Naive B cell (primary cell): ENCODE data around the gene TTLL11. TPM values are rescaled to one million over a fixed set of nuclear protein-coding genes. Genes with fewer than 3 reads are reported as not detected.

ENCODE experiments used
- ATAC-seq, 2 donors: fragments of 150-1000 bp; cut with Tn5 transposase; 2 replicates each; pipeline ENCODE4 v1.10.0; 2021; ENCODE audit warnings: low read depth in 2 of 2, mild to moderate bottlenecking in 2 of 2, moderate library complexity in 2 of 2
- DNase-seq: peaks from one replicate; pipeline ENCODE4 v3.0.0; 2022
- H3K27ac Mint-ChIP-seq, 6 donors: one replicate each; pipeline ENCODE4 v1.8.0; 2020 to 2022; ENCODE audit warnings: mild to moderate bottlenecking in 6 of 6, mixed read lengths in 6 of 6, moderate library complexity in 5 of 6, inconsistent platforms in 2 of 6
- H3K27me3 Mint-ChIP-seq, 3 donors: one replicate each; pipeline ENCODE4 v1.8.0; 2021 to 2022; ENCODE audit warnings: mixed read lengths in 3 of 3, mild to moderate bottlenecking in 1 of 3
- H3K36me3 Mint-ChIP-seq, 2 donors: one replicate each; pipeline ENCODE4 v1.8.0; 2020 to 2022; ENCODE audit warnings: mixed read lengths in 2 of 2, inconsistent platforms in 1 of 2, mild to moderate bottlenecking in 1 of 2
- H3K4me1 Mint-ChIP-seq, 3 donors: one replicate each; pipeline ENCODE4 v1.8.0; 2020 to 2022; ENCODE audit warnings: mixed read lengths in 3 of 3, inconsistent platforms in 1 of 3, mild to moderate bottlenecking in 1 of 3, moderate library complexity in 1 of 3
- H3K4me3 Mint-ChIP-seq, 8 donors: one replicate each; pipeline ENCODE4 v1.8.0; 2020 to 2022; ENCODE audit warnings: mild to moderate bottlenecking in 8 of 8, mixed read lengths in 8 of 8, moderate library complexity in 8 of 8, inconsistent platforms in 2 of 8
- H3K9me3 Mint-ChIP-seq, 7 donors: one replicate each; pipeline ENCODE4 v1.8.0; 2020 to 2022; ENCODE audit warnings: mixed read lengths in 7 of 7, mild to moderate bottlenecking in 5 of 7, inconsistent platforms in 2 of 7, moderate library complexity in 1 of 7
- polyA plus RNA-seq, 6 donors: library from polyadenylated mRNA; unstranded; fragments of 300-500 nt; fragmentation: Illumina TruSeq; gene quantifications; one replicate each; pipeline ENCODE4 v1.2.3, GENCODE V29; 2021; ENCODE audit warnings: low read depth in 6 of 6

The TTLL11 gene
- polyA plus RNA-seq, 6 donors from 2014 or later, result 3.3 to 10.9 (median 5.1) TPM

- peak overlapping the region in 1 of 6 donors; percentile 2 for H3K27ac Mint-ChIP-seq
- DNase-seq (no peak), ATAC-seq (no peak)
- H3K4me1 Mint-ChIP-seq, result no peaks in the 10 kb centered on the region
- H3K4me3 Mint-ChIP-seq, result peak overlapping the region in 1 of 8 donors; percentile 12
- no peaks in the 10 kb centered on the region for H3K36me3 Mint-ChIP-seq
- H3K9me3 Mint-ChIP-seq, result peaks cover 0 to 4% (median 0%) of the 10 kb centered on the region in 7 donors
- peaks cover 0 to 4% (median 0%) of the 10 kb centered on the region in 3 donors for H3K27me3 Mint-ChIP-seq
These were observed 202.4 kb downstream of the TTLL11 start for GRCh38 chr9:121890746-121891145.

- no peak for DNase-seq
- no peaks in the 10 kb centered on the region for H3K36me3 Mint-ChIP-seq
- H3K4me3 Mint-ChIP-seq, result no peak overlapping the region
- H3K9me3 Mint-ChIP-seq, result peaks cover 0 to 4% (median 0%) of the 10 kb centered on the region in 7 donors
- H3K27me3 Mint-ChIP-seq, result peaks cover 0 to 4% (median 0%) of the 10 kb centered on the region in 3 donors
- no peaks in the 10 kb centered on the region for H3K4me1 Mint-ChIP-seq
- H3K27ac Mint-ChIP-seq, result peak overlapping the region in 1 of 6 donors; percentile 0
- ATAC-seq, result no peak
These were observed 203.0 kb downstream of the TTLL11 start for GRCh38 chr9:121889990-121890563.

GRCh38 chr9:121888438-121888775 is 204.7 kb downstream of the TTLL11 start:
- no peak for ATAC-seq
- Mint-ChIP-seq H3K4me3 (no peak overlapping the region), H3K36me3 (no peaks in the 10 kb centered on the region), H3K27me3 (peaks cover 0 to 4% (median 0%) of the 10 kb centered on the region in 3 donors), H3K9me3 (no peaks in the 10 kb centered on the region), H3K4me1 (peaks cover 0 to 9% (median 0%) of the 10 kb centered on the region in 3 donors), H3K27ac (no peak overlapping the region)
- no peak for DNase-seq

GRCh38 chr9:121887553-121888437 is 205.3 kb downstream of the TTLL11 start:
- Mint-ChIP-seq H3K9me3 (no peaks in the 10 kb centered on the region), H3K36me3 (no peaks in the 10 kb centered on the region), H3K4me1 (peaks cover 0 to 9% (median 0%) of the 10 kb centered on the region in 3 donors), H3K27me3 (peaks cover 0 to 4% (median 0%) of the 10 kb centered on the region in 3 donors), H3K27ac (no peak overlapping the region), H3K4me3 (no peak overlapping the region)
- no peak for DNase-seq
- no peak for ATAC-seq

GRCh38 chr9:121886759-121887485 is 206.2 kb downstream of the TTLL11 start:
- H3K27me3 Mint-ChIP-seq, result peaks cover 0 to 4% (median 0%) of the 10 kb centered on the region in 3 donors
- H3K36me3 Mint-ChIP-seq, result no peaks in the 10 kb centered on the region
- H3K4me3 Mint-ChIP-seq, result no peak overlapping the region
- H3K27ac Mint-ChIP-seq, result no peak overlapping the region
- H3K4me1 Mint-ChIP-seq, result peaks cover 0 to 12% (median 0%) of the 10 kb centered on the region in 3 donors
- no peaks in the 10 kb centered on the region for H3K9me3 Mint-ChIP-seq
- ATAC-seq (no peak), DNase-seq (no peak)

- no peak for ATAC-seq
- Mint-ChIP-seq H3K27me3 (peaks cover 0 to 4% (median 0%) of the 10 kb centered on the region in 3 donors), H3K4me3 (no peak overlapping the region), H3K9me3 (no peaks in the 10 kb centered on the region), H3K4me1 (peaks cover 0 to 12% (median 0%) of the 10 kb centered on the region in 3 donors), H3K36me3 (no peaks in the 10 kb centered on the region), H3K27ac (peak overlapping the region in 1 of 6 donors; percentile 4)
- no peak for DNase-seq
These were observed 207.7 kb downstream of the TTLL11 start for GRCh38 chr9:121885345-121885901.

GRCh38 chr9:121884057-121884541 is 209.0 kb downstream of the TTLL11 start:
- Mint-ChIP-seq H3K9me3 (no peaks in the 10 kb centered on the region), H3K4me1 (peaks cover 0 to 12% (median 0%) of the 10 kb centered on the region in 3 donors), H3K27ac (no peak overlapping the region), H3K27me3 (no peaks in the 10 kb centered on the region), H3K36me3 (no peaks in the 10 kb centered on the region), H3K4me3 (no peak overlapping the region)
- ATAC-seq, result no peak
- DNase-seq, result no peak

GRCh38 chr9:121883281-121884056 is 209.6 kb downstream of the TTLL11 start:
- H3K4me3 Mint-ChIP-seq, result no peak overlapping the region
- no peak overlapping the region for H3K27ac Mint-ChIP-seq
- H3K9me3 Mint-ChIP-seq, result no peaks in the 10 kb centered on the region
- DNase-seq (no peak), ATAC-seq (no peak)
- peaks cover 0 to 12% (median 0%) of the 10 kb centered on the region in 3 donors for H3K4me1 Mint-ChIP-seq
- H3K36me3 Mint-ChIP-seq, result no peaks in the 10 kb centered on the region
- no peaks in the 10 kb centered on the region for H3K27me3 Mint-ChIP-seq

GRCh38 chr9:121881920-121882500 is 211.1 kb downstream of the TTLL11 start:
- DNase-seq (no peak), ATAC-seq (no peak)
- Mint-ChIP-seq H3K27me3 (no peaks in the 10 kb centered on the region), H3K36me3 (no peaks in the 10 kb centered on the region), H3K4me3 (no peak overlapping the region), H3K27ac (no peak overlapping the region), H3K4me1 (peaks cover 0 to 12% (median 0%) of the 10 kb centered on the region in 3 donors), H3K9me3 (no peaks in the 10 kb centered on the region)

GRCh38 chr9:121880343-121880898 is 212.7 kb downstream of the TTLL11 start:
- no peak for DNase-seq
- no peaks in the 10 kb centered on the region for H3K36me3 Mint-ChIP-seq
- H3K4me3 Mint-ChIP-seq, result no peak overlapping the region
- H3K27me3 Mint-ChIP-seq, result no peaks in the 10 kb centered on the region
- no peaks in the 10 kb centered on the region for H3K9me3 Mint-ChIP-seq
- no peak for ATAC-seq
- H3K27ac Mint-ChIP-seq, result no peak overlapping the region
- H3K4me1 Mint-ChIP-seq, result peaks cover 0 to 12% (median 0%) of the 10 kb centered on the region in 3 donors

GRCh38 chr9:121878271-121878822 is 214.8 kb downstream of the TTLL11 start:
- no peaks in the 10 kb centered on the region for H3K9me3 Mint-ChIP-seq
- H3K27ac Mint-ChIP-seq, result no peak overlapping the region
- H3K36me3 Mint-ChIP-seq, result no peaks in the 10 kb centered on the region
- no peak for DNase-seq
- no peak for ATAC-seq
- H3K27me3 Mint-ChIP-seq, result no peaks in the 10 kb centered on the region
- no peak overlapping the region for H3K4me3 Mint-ChIP-seq
- H3K4me1 Mint-ChIP-seq, result peaks cover 0 to 3% (median 0%) of the 10 kb centered on the region in 3 donors
